Skeletal muscle satellite cell (primary cell): Measurements from ENCODE around the gene TAF1C. TPM values are rescaled to one million over a fixed set of nuclear protein-coding genes. Genes with fewer than 3 reads are reported as not detected.
A peak's percentile ranks its signal among the peaks of the same experiment; 100 is the strongest.

ENCODE experiments used
- H3K27me3 ChIP-seq: 2 replicates; pipeline ENCODE4 v1.7.0; 2013; ENCODE audit warnings: low read length; ENCODE audit not compliant: control insufficient read depth, insufficient read depth
- H3K36me3 ChIP-seq: 2 replicates; pipeline ENCODE4 v1.7.0; 2013; ENCODE audit warnings: mild to moderate bottlenecking, control low read depth, low read length; ENCODE audit not compliant: insufficient read depth
- H3K4me1 ChIP-seq: 2 replicates; pipeline ENCODE4 v1.7.0; 2013; ENCODE audit warnings: low read length; ENCODE audit not compliant: control insufficient read depth, insufficient read depth
- H3K4me2 ChIP-seq: 2 replicates; pipeline ENCODE4 v1.7.0; 2013; ENCODE audit warnings: mild to moderate bottlenecking, low read length
- H3K4me3 ChIP-seq: 2 replicates; pipeline ENCODE4 v1.7.0; 2013; ENCODE audit warnings: low read length
- H3K9ac ChIP-seq: 2 replicates; pipeline ENCODE4 v1.7.0; 2013; ENCODE audit warnings: mild to moderate bottlenecking, low read depth, low read length, moderate library complexity
- H3K9me3 ChIP-seq: replicated peaks from 2 replicates; pipeline ENCODE4 v1.7.0; 2013; ENCODE audit warnings: mild to moderate bottlenecking, control low read depth, low read length
- total RNA-seq: library from RNA; depleted of rRNA; stranded (reverse); fragments of >200 nt; gene quantifications from 2 replicates; pipeline ENCODE4 v1.2.3, GENCODE V29; 2012; rRNA removed

Gene TAF1C, protein sequence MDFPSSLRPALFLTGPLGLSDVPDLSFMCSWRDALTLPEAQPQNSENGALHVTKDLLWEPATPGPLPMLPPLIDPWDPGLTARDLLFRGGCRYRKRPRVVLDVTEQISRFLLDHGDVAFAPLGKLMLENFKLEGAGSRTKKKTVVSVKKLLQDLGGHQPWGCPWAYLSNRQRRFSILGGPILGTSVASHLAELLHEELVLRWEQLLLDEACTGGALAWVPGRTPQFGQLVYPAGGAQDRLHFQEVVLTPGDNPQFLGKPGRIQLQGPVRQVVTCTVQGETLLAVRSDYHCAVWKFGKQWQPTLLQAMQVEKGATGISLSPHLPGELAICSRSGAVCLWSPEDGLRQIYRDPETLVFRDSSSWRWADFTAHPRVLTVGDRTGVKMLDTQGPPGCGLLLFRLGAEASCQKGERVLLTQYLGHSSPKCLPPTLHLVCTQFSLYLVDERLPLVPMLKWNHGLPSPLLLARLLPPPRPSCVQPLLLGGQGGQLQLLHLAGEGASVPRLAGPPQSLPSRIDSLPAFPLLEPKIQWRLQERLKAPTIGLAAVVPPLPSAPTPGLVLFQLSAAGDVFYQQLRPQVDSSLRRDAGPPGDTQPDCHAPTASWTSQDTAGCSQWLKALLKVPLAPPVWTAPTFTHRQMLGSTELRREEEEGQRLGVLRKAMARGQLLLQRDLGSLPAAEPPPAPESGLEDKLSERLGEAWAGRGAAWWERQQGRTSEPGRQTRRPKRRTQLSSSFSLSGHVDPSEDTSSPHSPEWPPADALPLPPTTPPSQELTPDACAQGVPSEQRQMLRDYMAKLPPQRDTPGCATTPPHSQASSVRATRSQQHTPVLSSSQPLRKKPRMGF
- total RNA-seq: 22.1 and 25.3 TPM in 2 replicates

DNA sequence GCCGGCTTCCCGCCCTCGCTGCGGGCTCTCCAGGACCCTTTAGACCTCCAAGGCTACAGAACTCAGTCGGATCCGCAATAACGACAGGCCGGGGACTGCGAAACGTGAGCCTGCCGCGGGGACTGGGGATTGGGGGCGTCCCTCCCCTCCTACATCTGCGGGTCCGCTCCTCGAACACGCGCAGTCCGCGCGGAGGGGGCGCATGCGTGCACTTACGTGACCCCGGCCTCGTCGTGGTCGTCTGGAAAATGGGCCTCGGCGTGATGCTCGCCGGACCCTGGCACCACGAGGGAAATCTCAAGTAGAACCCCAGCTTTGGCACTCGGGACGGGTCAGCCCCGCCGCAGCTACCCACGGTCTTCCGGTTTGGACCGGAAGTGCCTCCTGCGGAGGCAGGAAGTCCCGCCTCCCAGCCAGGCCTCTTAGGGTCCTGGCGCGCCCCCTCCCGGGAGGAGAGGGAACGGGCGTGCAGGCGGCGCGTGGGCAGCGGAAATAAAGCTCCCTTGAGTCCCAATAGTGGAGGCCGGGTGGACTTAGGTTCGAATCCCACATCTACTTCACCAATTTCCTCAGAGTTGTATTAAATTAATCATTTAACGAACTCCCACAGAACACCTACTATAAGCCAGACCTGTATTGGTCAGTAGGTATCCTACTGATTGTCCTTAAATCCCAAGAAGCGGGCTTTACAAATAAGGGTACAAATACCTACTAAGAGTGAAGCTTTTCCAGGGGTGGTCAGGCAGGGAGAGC is at the start of gene TAF1C:
TAF1C (minus strand) TSS at position 373 of the 753 bp plus-strand sequence. CDS start 2,069 bp downstream, outside the sequence.
- peaks cover 26% of the 10 kb centered on the region for H3K36me3 ChIP-seq
- H3K27me3 ChIP-seq: no peaks in the 10 kb centered on the region
- H3K9me3 ChIP-seq: no peaks in the 10 kb centered on the region
- H3K9ac ChIP-seq: peak within 1 kb of the TSS; percentile 95
- H3K4me3 ChIP-seq: peak within 1 kb of the TSS; percentile 97
- H3K4me2 ChIP-seq: peak within 1 kb of the TSS; percentile 79
- H3K4me1 ChIP-seq: peaks cover 4% of the 10 kb centered on the region

DNA sequence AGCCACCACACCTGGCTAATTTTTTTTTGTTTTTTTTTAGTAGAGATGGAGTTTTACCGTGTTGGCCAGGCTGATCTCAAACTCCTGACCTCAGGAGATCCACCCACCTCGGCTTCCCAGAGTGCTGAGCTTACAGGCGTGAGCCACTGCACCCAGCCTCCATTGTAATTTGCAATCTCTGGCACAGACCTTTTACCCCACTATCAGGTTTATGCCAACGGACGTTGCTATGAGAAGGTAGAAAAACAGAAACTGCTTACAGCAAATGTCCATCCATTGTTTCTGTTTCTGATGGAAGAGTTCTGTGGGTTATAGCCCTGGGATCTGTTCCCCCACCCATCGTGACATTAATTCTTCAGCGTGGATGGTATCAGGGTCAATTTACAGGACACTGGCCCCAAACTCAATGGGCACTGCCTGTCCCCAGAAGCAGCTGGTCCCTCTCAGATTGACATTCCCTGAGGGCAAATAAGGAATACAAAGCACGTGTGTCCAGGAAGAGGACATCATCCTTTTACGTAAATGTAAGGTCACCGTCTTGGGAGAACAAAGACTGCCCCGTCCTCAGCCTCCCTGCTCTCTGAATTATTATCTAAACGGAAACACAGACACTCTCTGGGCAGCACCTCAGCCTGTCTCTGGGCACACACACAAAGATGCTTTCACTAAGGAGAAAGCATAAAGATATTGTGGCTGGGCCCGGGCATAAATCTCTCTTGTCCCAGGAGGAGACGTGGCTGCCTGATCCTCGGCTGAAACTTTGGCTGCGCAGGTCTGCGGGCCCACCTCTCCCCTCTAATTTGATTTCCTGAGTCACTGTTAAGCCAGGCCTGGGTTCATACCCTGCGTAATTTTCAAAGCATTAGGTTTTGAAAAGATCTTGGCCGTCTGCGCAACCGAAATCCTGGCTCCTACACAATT is 47.7 kb upstream of the TAF1C start:
- H3K4me3 ChIP-seq: no peak overlapping the region
- peaks cover 60% of the 10 kb centered on the region for H3K27me3 ChIP-seq
- no peak overlapping the region for H3K4me2 ChIP-seq
- peaks cover 2% of the 10 kb centered on the region for H3K4me1 ChIP-seq
- no peak overlapping the region for H3K9ac ChIP-seq
- H3K9me3 ChIP-seq: no peaks in the 10 kb centered on the region
- no peaks in the 10 kb centered on the region for H3K36me3 ChIP-seq

DNA sequence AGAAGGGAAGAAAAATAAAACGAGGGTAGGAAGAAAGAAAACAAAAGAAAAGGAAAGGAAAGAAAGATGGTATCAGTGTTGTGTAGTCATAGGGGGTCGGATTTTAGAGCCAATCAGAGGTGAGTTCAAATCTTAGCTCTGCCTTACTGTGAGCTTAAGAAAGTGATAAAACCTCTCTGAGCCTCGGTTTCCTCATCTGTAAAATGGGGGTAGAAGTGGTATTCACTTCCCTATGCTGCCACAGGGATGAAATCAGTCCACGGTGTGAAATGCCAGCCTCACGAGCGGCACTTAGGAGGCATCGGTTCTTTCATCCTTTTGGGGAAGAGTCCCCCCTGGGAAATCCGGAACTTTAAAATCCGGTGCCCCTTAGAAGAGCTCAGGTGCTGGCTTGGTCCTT is 46.9 kb upstream of the TAF1C start:
- peaks cover 9% of the 10 kb centered on the region for H3K4me1 ChIP-seq
- H3K27me3 ChIP-seq: peaks cover 51% of the 10 kb centered on the region
- H3K4me2 ChIP-seq: no peak overlapping the region
- no peaks in the 10 kb centered on the region for H3K36me3 ChIP-seq
- no peak overlapping the region for H3K9ac ChIP-seq
- no peak overlapping the region for H3K4me3 ChIP-seq
- no peaks in the 10 kb centered on the region for H3K9me3 ChIP-seq

DNA sequence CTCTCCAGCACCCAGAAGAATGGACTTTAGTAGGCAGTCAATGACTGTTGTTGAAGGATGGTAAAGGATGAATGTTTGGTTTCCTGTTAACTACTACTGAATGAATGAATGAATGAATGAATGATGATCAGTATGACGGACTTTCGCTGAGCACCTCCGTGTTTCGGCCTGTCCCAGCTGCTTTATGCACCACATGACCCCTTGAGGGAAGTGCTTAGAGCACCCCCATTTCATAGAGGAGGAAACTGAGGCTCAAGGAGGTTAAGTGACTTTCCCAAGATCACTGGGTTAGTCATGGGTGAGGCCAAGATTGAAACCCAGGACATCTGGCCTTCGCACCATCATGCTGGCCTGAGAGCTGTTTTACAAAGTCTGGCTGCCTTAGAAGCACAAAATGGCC is 46.1 kb upstream of the TAF1C start:
- no peak overlapping the region for H3K9ac ChIP-seq

DNA sequence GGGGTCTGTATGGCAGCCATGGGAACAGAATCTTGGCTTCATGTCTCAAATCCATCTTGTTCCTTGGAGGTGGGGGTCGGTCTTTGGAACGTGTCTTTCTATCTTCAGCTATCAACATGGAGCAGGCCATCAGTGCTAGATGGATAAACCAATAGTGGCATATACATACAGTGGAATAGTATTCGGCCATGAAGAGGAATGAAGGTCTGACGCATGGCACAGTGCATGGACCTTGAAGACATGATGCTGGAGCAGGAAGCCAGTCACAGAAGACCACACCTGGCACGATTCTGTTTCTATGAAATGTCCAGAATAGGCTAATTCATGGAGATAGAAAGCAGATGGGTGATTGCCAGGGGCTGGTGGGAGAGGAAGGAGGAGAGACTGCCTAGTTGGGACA is 45.2 kb upstream of the TAF1C start:
- peaks cover 38% of the 10 kb centered on the region for H3K27me3 ChIP-seq
- H3K4me3 ChIP-seq: no peak overlapping the region

More for the DNA sequence above, 46.1 kb upstream of the TAF1C start:
- no peak overlapping the region for H3K4me3 ChIP-seq
- H3K4me2 ChIP-seq: no peak overlapping the region
- H3K9me3 ChIP-seq: no peaks in the 10 kb centered on the region
- peaks cover 47% of the 10 kb centered on the region for H3K27me3 ChIP-seq
- H3K36me3 ChIP-seq: no peaks in the 10 kb centered on the region
- peaks cover 14% of the 10 kb centered on the region for H3K4me1 ChIP-seq

DNA sequence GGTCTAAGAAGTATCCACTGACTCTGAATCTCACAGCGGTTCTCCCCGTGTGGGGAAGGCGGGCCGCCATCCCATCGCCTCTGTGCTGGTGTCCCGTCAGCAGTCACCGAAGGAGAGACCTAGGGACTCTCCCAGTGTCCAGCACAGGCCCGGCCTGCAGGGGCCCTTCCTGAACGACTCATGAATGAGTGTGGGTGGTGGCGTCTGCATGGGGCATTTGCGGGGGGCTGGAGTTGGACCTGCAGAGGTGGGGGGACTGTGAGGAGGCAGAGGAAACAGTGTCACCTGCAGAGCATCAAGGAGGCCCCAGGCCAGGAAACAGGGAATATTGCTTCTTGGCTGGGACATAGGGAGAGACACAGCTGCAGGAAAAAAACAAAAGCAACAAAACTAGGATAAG is 42.6 kb upstream of the TAF1C start:
- H3K4me3 ChIP-seq: no peak overlapping the region
- peaks cover 35% of the 10 kb centered on the region for H3K27me3 ChIP-seq
- no peaks in the 10 kb centered on the region for H3K36me3 ChIP-seq
- no peak overlapping the region for H3K4me2 ChIP-seq
- H3K9ac ChIP-seq: no peak overlapping the region
- H3K4me1 ChIP-seq: peaks cover 20% of the 10 kb centered on the region
- H3K9me3 ChIP-seq: no peaks in the 10 kb centered on the region

More for the DNA sequence above, 45.2 kb upstream of the TAF1C start:
- Histone ChIP-seq H3K36me3 (no peaks in the 10 kb centered on the region), H3K9ac (no peak overlapping the region), H3K9me3 (no peaks in the 10 kb centered on the region), H3K4me1 (peaks cover 20% of the 10 kb centered on the region), H3K4me2 (no peak overlapping the region)

DNA sequence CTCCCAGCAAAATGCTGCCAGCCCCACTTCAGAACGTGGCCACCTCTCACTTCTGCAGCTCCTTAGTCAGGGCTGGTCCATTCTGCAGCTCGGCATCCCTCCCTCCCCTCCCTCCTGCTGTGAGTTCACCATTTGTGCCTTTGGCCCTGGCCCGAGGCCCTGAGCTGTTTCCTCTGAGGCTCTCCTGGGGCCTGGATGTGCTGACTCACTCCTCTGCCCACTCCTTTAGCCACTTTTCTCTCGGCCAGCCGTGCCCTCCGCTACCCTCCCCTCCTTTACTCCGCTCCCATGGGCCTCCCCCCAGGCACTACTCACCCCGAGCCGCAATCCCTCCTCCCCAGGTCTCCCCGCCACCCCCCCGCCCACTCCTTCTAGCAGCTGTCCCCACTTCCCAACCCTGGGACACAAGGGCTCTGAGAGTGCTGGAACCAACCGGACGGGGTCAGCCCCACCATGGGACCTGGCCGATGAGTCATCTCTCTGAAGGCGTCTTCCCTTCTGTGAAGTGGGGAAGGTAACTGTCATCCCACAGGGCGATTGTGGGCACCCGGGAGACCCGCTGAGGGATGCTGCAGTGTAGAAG is 41.5 kb upstream of the TAF1C start:
- Histone ChIP-seq H3K4me1 (peaks cover 26% of the 10 kb centered on the region), H3K9ac (no peak overlapping the region), H3K36me3 (no peaks in the 10 kb centered on the region), H3K27me3 (peaks cover 28% of the 10 kb centered on the region), H3K9me3 (no peaks in the 10 kb centered on the region), H3K4me3 (peak overlapping the region; percentile 32), H3K4me2 (peak overlapping the region; percentile 71)

DNA sequence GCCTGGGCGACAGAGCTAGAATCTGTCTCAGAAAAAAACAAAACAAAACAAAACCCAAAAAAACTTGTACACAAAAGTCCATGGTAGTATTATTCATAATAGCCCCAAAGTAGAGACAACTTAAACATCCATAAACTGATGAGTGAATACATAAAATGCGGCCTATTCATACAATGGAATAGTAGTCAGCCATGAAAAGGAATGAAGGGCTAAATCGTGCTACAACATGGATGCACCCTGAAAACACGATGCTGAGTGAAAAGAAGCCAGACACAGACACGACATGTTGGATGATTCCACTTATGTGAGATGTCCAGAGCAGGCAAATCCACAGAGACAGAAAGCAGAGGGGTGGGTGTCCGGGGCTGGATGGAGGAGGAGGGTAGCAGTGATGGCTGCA is 40.7 kb upstream of the TAF1C start:
- Histone ChIP-seq H3K4me3 (no peak overlapping the region), H3K36me3 (no peaks in the 10 kb centered on the region), H3K4me2 (peak overlapping the region; percentile 71), H3K9ac (no peak overlapping the region), H3K27me3 (peaks cover 22% of the 10 kb centered on the region), H3K4me1 (peaks cover 27% of the 10 kb centered on the region), H3K9me3 (no peaks in the 10 kb centered on the region)

DNA sequence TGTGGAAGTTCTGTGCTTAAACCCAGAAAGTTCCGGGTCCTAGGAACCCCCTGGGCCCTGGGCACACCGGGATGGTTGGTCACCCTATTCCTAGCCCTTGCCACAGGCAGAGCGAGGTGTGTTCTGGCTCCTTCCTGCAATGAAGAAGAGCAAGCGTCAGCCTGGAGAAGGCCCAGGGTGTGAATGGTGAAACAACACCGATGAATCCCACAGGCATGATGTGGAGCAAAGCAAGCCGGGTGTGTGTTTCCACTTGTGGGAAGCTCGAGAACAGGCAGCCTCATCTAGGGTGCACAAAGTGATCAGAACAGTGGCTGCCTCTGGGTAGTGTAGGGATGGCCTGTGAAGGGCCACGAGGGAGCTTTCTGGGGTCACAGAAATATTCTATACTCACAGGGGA is 39.2 kb upstream of the TAF1C start:
- H3K4me1 ChIP-seq: peaks cover 27% of the 10 kb centered on the region
- H3K9me3 ChIP-seq: no peaks in the 10 kb centered on the region
- H3K27me3 ChIP-seq: peaks cover 11% of the 10 kb centered on the region
- no peak overlapping the region for H3K4me2 ChIP-seq
- no peak overlapping the region for H3K9ac ChIP-seq
- H3K36me3 ChIP-seq: no peaks in the 10 kb centered on the region
- no peak overlapping the region for H3K4me3 ChIP-seq

DNA sequence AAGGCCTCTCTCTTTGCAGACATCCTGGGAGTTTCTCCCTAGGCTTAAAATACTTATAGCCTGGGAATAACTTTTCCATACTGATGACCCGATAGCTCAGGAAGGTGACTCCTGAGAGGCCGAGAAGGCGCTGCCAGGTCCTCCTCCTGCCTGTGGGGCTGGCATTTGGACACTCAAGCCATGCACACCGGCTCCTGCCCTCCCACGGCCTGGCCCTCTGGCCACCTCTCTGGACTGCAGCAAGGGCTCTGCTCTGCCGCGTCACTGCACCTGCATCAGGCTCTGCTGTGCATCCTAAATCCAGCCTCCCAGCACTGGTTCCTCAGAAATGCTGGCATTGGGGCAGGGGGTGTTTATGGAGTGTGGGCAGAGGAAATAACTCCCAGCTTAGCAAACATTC is 38.7 kb upstream of the TAF1C start:
- Histone ChIP-seq H3K9me3 (no peaks in the 10 kb centered on the region), H3K27me3 (peaks cover 8% of the 10 kb centered on the region), H3K4me3 (no peak overlapping the region), H3K4me2 (no peak overlapping the region), H3K4me1 (peaks cover 27% of the 10 kb centered on the region), H3K9ac (no peak overlapping the region), H3K36me3 (no peaks in the 10 kb centered on the region)
